GM18498 (cell line): ENCODE results near the gene RPS25.
"Not testable (repeated sequence)": the region's sequence is repeated elsewhere in the genome, so short reads cannot be mapped to it uniquely, and the experiment has no call there.

Source experiments
- ATAC-seq: cut with Tn5 transposase; IDR thresholded peaks from one replicate; pipeline ENCODE4 v1.9.1; 2021; ENCODE audit warnings: mild to moderate bottlenecking, moderate library complexity; ENCODE audit not compliant: unreplicated experiment

RPS25 gene

GRCh38 chr11:119018074-119018938, at the start of gene RPS25, which contains the start of gene TRAPPC4:
RPS25 (minus strand) TSS chr11:119018343; CDS start chr11:119018284, 59 bp downstream.
TRAPPC4 (plus strand) TSS chr11:119018766; CDS start chr11:119018796, 30 bp downstream.
- peak; percentile 84 for ATAC-seq

- ATAC-seq = peak; percentile 93
Measured at GRCh38 chr11:119067371-119068222, 49.5 kb upstream of the RPS25 start, which contains the start of gene VPS11. VPS11 (plus strand) TSS chr11:119067818; CDS start chr11:119067824, 6 bp downstream.

- ATAC-seq = no peak
Measured at GRCh38 chr11:119065369-119065768, 47.2 kb upstream of the RPS25 start.

GRCh38 chr11:119062779-119063178, 44.6 kb upstream of the RPS25 start:
- ATAC-seq = no peak

GRCh38 chr11:119061256-119061655, 43.1 kb upstream of the RPS25 start:
- no peak for ATAC-seq

- not testable (repeated sequence) for ATAC-seq
Measured at GRCh38 chr11:119059128-119059527, 41.0 kb upstream of the RPS25 start.

GRCh38 chr11:119057000-119057769, 39.0 kb upstream of the RPS25 start, which contains the start of gene HYOU1:
HYOU1 (minus strand) TSS chr11:119057205; CDS start chr11:119056160, 1,045 bp downstream.
- peak; percentile 91 for ATAC-seq

GRCh38 chr11:119056421-119056999, 38.4 kb upstream of the RPS25 start:
- ATAC-seq = peak; percentile 6

GRCh38 chr11:119055901-119056300, 37.8 kb upstream of the RPS25 start:
- no peak for ATAC-seq

- ATAC-seq = no peak
Measured at GRCh38 chr11:119054418-119054817, 36.3 kb upstream of the RPS25 start.

GRCh38 chr11:119052163-119052814, 34.1 kb upstream of the RPS25 start:
- no peak for ATAC-seq

- ATAC-seq = peak; percentile 45
Measured at GRCh38 chr11:119051440-119052162, 33.5 kb upstream of the RPS25 start.

GRCh38 chr11:119049081-119049480, 30.9 kb upstream of the RPS25 start:
- no peak for ATAC-seq

- no peak for ATAC-seq
Measured at GRCh38 chr11:119048644-119049043, 30.5 kb upstream of the RPS25 start.

- ATAC-seq = no peak
Measured at GRCh38 chr11:119047205-119047604, 29.1 kb upstream of the RPS25 start.

- ATAC-seq = no peak
Measured at GRCh38 chr11:119046489-119046888, 28.3 kb upstream of the RPS25 start.

- ATAC-seq = no peak
Measured at GRCh38 chr11:119044708-119045107, 26.6 kb upstream of the RPS25 start.

GRCh38 chr11:119042927-119043326, 24.8 kb upstream of the RPS25 start:
- no peak for ATAC-seq
